ENCODE results near the gene AP4E1. TPM values are rescaled to one million over a fixed set of nuclear protein-coding genes. Genes with fewer than 3 reads are reported as not detected.

The AP4E1 gene
- total and polyA plus RNA-seq, 12 donors = 2.0 to 11.1 (median 8.8) TPM

GRCh38 chr15:50939911-50940310 is 31.4 kb downstream of the AP4E1 start:
- TF ChIP-seq CTCF (IDR thresholded peaks at IDR 0.05) = no peak
- H3K4me1 ChIP-seq = peaks cover 0 to 3% (median 0%) of the 10 kb centered on the region in 9 donors
- peaks cover 0 to 74% (median 3%) of the 10 kb centered on the region in 9 donors for H3K36me3 ChIP-seq
- ATAC-seq (no peak), DNase-seq (no peak)
- no peaks in the 10 kb centered on the region for H3K9me3 ChIP-seq
- intact Hi-C loops (cut with DNase I) = no loop called here
- H3K27ac ChIP-seq = no peak overlapping the region
- H3K27me3 ChIP-seq = no peaks in the 10 kb centered on the region
- 83 to 88% methylated on average over 2 of the region's 2 CpGs for WGBS, 2 donors
- H3K4me3 ChIP-seq = no peak overlapping the region

GRCh38 chr15:50940506-50940905 is 32.0 kb downstream of the AP4E1 start:
- no peak for ATAC-seq
- 92% methylated on average over 2 of the region's 2 CpGs for WGBS, 2 donors
- no peak for DNase-seq

GRCh38 chr15:50943638-50944037 is 35.2 kb downstream of the AP4E1 start:
- no peak overlapping the region for H3K4me3 ChIP-seq
- H3K4me1 ChIP-seq = peaks cover 0 to 7% (median 0%) of the 10 kb centered on the region in 9 donors
- intact Hi-C loops (cut with DNase I) = no loop called here
- DNase-seq = no peak
- peaks cover 0 to 78% (median 3%) of the 10 kb centered on the region in 9 donors for H3K36me3 ChIP-seq
- H3K9me3 ChIP-seq = no peaks in the 10 kb centered on the region
- TF ChIP-seq CTCF (IDR thresholded peaks at IDR 0.05) = no peak
- H3K27ac ChIP-seq = no peak overlapping the region
- no peak for ATAC-seq
- H3K27me3 ChIP-seq = no peaks in the 10 kb centered on the region

More at GRCh38 chr15:50940506-50940905, 32.0 kb downstream of the AP4E1 start:
- no peaks in the 10 kb centered on the region for H3K9me3 ChIP-seq
- H3K4me1 ChIP-seq = peaks cover 0 to 5% (median 0%) of the 10 kb centered on the region in 9 donors
- TF ChIP-seq CTCF (IDR thresholded peaks at IDR 0.05) = no peak
- H3K27ac ChIP-seq = no peak overlapping the region
- intact Hi-C loops (cut with DNase I) = no loop called here
- peaks cover 0 to 75% (median 3%) of the 10 kb centered on the region in 9 donors for H3K36me3 ChIP-seq
- H3K27me3 ChIP-seq = no peaks in the 10 kb centered on the region
- H3K4me3 ChIP-seq = no peak overlapping the region

- no peak overlapping the region for H3K4me3 ChIP-seq
- intact Hi-C loops (cut with DNase I) = no loop called here
- DNase-seq = no peak
- peaks cover 0 to 86% (median 3%) of the 10 kb centered on the region in 9 donors for H3K36me3 ChIP-seq
- H3K9me3 ChIP-seq = no peaks in the 10 kb centered on the region
- no peak for ATAC-seq
- 90 to 95% methylated on average over 3 of the region's 3 CpGs for WGBS, 2 donors
- no peak for TF ChIP-seq CTCF (IDR thresholded peaks at IDR 0.05)
- peaks cover 0 to 7% (median 0%) of the 10 kb centered on the region in 9 donors for H3K4me1 ChIP-seq
- no peaks in the 10 kb centered on the region for H3K27me3 ChIP-seq
- H3K27ac ChIP-seq = no peak overlapping the region
Observed at GRCh38 chr15:50944672-50945071, 36.2 kb downstream of the AP4E1 start.

Data from heart right ventricle (tissue), 16 donors.